Activated CD8-positive, alpha-beta T cell treated with anti-CD3 and anti-CD28 coated beads for 36 hours (primary cell): ENCODE data around the gene BCAR3. TPM values are rescaled to one million over a fixed set of nuclear protein-coding genes. Genes with fewer than 3 reads are reported as not detected.

Source experiments
- ATAC-seq: fragments of 200-7000 bp; cut with Tn5 transposase; one replicate; pipeline ENCODE4 v1.10.0; 2021; ENCODE audit warnings: mild to moderate bottlenecking, moderate library complexity
- CTCF ChIA-PET: fragments of 350-600 bp; sonication (Branson Sonifier 250); formaldehyde crosslinking; loops from one replicate; lab custom pipeline; 2021; ENCODE audit warnings: antibody characterized with exemption; lab: Charles Lee
- POLR2A ChIA-PET: fragments of 350-600 bp; sonication (Branson Sonifier 250); formaldehyde crosslinking; loops from one replicate; lab custom pipeline; 2021; ENCODE audit warnings: antibody characterized with exemption; lab: Charles Lee
- DNase-seq: peaks from one replicate; pipeline ENCODE4 v3.0.0-alpha.2; 2020
- H3K27ac Mint-ChIP-seq: one replicate; pipeline ENCODE4 v1.8.0; 2021; ENCODE audit warnings: mild to moderate bottlenecking, mixed read lengths
- H3K27me3 Mint-ChIP-seq: one replicate; pipeline ENCODE4 v1.8.0; 2021; ENCODE audit warnings: mixed read lengths
- H3K36me3 Mint-ChIP-seq: one replicate; pipeline ENCODE4 v1.8.0; 2021; ENCODE audit warnings: low read depth, mixed read lengths
- H3K4me1 Mint-ChIP-seq: one replicate; pipeline ENCODE4 v1.8.0; 2021; ENCODE audit warnings: low read depth, mixed read lengths
- H3K4me3 Mint-ChIP-seq: one replicate; pipeline ENCODE4 v1.8.0; 2021; ENCODE audit warnings: mild to moderate bottlenecking, moderate library complexity, mixed read lengths
- H3K9me3 Mint-ChIP-seq: one replicate; pipeline ENCODE4 v1.8.0; 2021; ENCODE audit warnings: mixed read lengths
- CTCF ChIP-seq: fragments of 200-600 bp; IDR thresholded peaks from one replicate; pipeline ENCODE4 v1.8.0; 2022; ENCODE audit warnings: antibody characterized with exemption, mild to moderate bottlenecking
- intact Hi-C: fragments of 100-400 bp; cut with micrococcal nuclease; formaldehyde crosslinking; loops from one replicate; pipeline ENCODE4 v1.10.0; 2022
- total RNA-seq, 2 experiments: library from RNA; stranded (reverse); gene quantifications; one replicate each; pipeline ENCODE4 v1.2.3, GENCODE V29; 2021

The BCAR3 gene
- total RNA-seq, 2 experiments from 2014 or later, result 0.51 to 0.70 TPM

- Mint-ChIP-seq H3K9me3 (no peaks in the 10 kb centered on the region), H3K27me3 (peaks cover 10% of the 10 kb centered on the region), H3K27ac (no peak overlapping the region), H3K4me1 (peaks cover 19% of the 10 kb centered on the region), H3K4me3 (no peak overlapping the region), H3K36me3 (no peaks in the 10 kb centered on the region)
- DNase-seq (no peak), ATAC-seq (no peak)
- no peak for TF ChIP-seq CTCF
- CTCF ChIA-PET, result interaction anchor here (0.7 kb wide), 1 partner anchor 23 kb away, joined by 3 read pairs; no protein-coding TSS in a partner anchor
- intact Hi-C loops, result no loop called here
- POLR2A ChIA-PET, result interaction anchor here (0.6 kb wide), 1 partner anchor 1199 kb away, joined by 3 read pairs; no protein-coding TSS in a partner anchor
These were observed 8.7 kb upstream of the BCAR3 start for GRCh38 chr1:93690341-93690740.

GRCh38 chr1:93689521-93690223 is 8.0 kb upstream of the BCAR3 start:
- no peak overlapping the region for H3K4me3 Mint-ChIP-seq
- POLR2A ChIA-PET, result interaction anchor here (0.6 to 0.7 kb wide), 2 partner anchors 50 to 1199 kb away, joined by 3 read pairs; no protein-coding TSS in a partner anchor
- no peak for TF ChIP-seq CTCF
- no peak overlapping the region for H3K27ac Mint-ChIP-seq
- H3K27me3 Mint-ChIP-seq, result peaks cover 11% of the 10 kb centered on the region
- DNase-seq, result no peak
- peaks cover 19% of the 10 kb centered on the region for H3K4me1 Mint-ChIP-seq
- intact Hi-C loops, result no loop called here
- CTCF ChIA-PET, result interaction anchor here (0.7 to 1.4 kb wide), 2 partner anchors 22 to 60 kb away, joined by 3 to 4 read pairs; no protein-coding TSS in a partner anchor
- no peaks in the 10 kb centered on the region for H3K9me3 Mint-ChIP-seq
- H3K36me3 Mint-ChIP-seq, result no peaks in the 10 kb centered on the region
- ATAC-seq, result no peak

DNA sequence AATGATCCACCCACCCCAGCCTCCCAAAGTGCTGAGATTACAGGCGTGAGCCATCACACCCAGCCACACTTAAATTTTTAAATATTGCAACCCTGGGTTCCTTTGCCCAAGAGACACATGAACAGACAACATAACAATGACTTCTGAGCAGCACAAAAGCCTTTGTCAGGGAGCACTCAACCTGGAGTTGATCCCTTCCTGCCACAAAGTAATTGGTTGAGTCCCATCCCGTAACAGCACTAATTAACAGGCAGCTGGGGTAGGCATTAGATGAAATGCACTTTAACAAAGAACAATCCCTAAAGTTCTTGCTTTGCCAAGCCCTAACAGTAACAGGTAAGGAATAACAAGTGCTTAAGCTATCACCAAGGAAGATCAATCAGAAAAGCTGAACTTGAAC is 5.9 kb upstream of the BCAR3 start:
- ChIA-PET POLR2A (no interaction called here), CTCF (interaction anchor here (1.1 kb wide), 1 partner anchor 156 kb away, joined by 4 read pairs; no protein-coding TSS in a partner anchor)
- Mint-ChIP-seq H3K27ac (no peak overlapping the region), H3K27me3 (peaks cover 29% of the 10 kb centered on the region), H3K9me3 (no peaks in the 10 kb centered on the region), H3K4me3 (no peak overlapping the region), H3K36me3 (no peaks in the 10 kb centered on the region), H3K4me1 (peaks cover 5% of the 10 kb centered on the region)
- DNase-seq (no peak), ATAC-seq (no peak)
- intact Hi-C loops, result no loop called here
- no peak for TF ChIP-seq CTCF

- POLR2A ChIA-PET, result no interaction called here
- H3K27ac Mint-ChIP-seq, result no peak overlapping the region
These were observed 5.0 kb upstream of the BCAR3 start for GRCh38 chr1:93686504-93687250.

More at GRCh38 chr1:93686504-93687250, 5.0 kb upstream of the BCAR3 start:
- H3K27me3 Mint-ChIP-seq, result peaks cover 38% of the 10 kb centered on the region
- intact Hi-C loops, result no loop called here
- peaks cover 4% of the 10 kb centered on the region for H3K4me1 Mint-ChIP-seq
- H3K9me3 Mint-ChIP-seq, result no peaks in the 10 kb centered on the region
- ATAC-seq, result no peak
- CTCF ChIA-PET, result interaction anchor here (1.0 kb wide), 1 partner anchor 48 kb away, joined by 3 read pairs; no protein-coding TSS in a partner anchor
- DNase-seq, result no peak
- H3K36me3 Mint-ChIP-seq, result no peaks in the 10 kb centered on the region
- TF ChIP-seq CTCF, result no peak
- no peak overlapping the region for H3K4me3 Mint-ChIP-seq
